Measurements from ENCODE around the gene RGL1. TPM values are rescaled to one million over a fixed set of nuclear protein-coding genes. Genes with fewer than 3 reads are reported as not detected.
A peak's percentile ranks its signal among the peaks of the same experiment; 100 is the strongest.

Gene RGL1
- total RNA-seq, 1 donor: 0.27 TPM

GRCh38 chr1:183942933-183943693, 138.2 kb downstream of the RGL1 start:
- DNase-seq (ENCODE audit: low read depth in 2 of 3, low spot score in 2 of 3): peak in 1 of 3 donors; percentile 51

GRCh38 chr1:183945428-183946319, 140.8 kb downstream of the RGL1 start:
- no peak for DNase-seq (ENCODE audit: low read depth in 2 of 3, low spot score in 2 of 3)

GRCh38 chr1:183946320-183946613, 141.3 kb downstream of the RGL1 start:
- DNase-seq (ENCODE audit: low read depth in 2 of 3, low spot score in 2 of 3): no peak

GRCh38 chr1:183947988-183948387, 143.1 kb downstream of the RGL1 start:
- no peak for DNase-seq (ENCODE audit: low read depth in 2 of 3, low spot score in 2 of 3)

GRCh38 chr1:183952101-183952500, 147.2 kb downstream of the RGL1 start:
- DNase-seq (ENCODE audit: low read depth in 2 of 3, low spot score in 2 of 3): no peak

GRCh38 chr1:183953031-183953430, 148.1 kb downstream of the RGL1 start:
- DNase-seq (ENCODE audit: low read depth in 2 of 3, low spot score in 2 of 3): no peak

- DNase-seq (ENCODE audit: low read depth in 2 of 3, low spot score in 2 of 3): no peak
Observed at GRCh38 chr1:183954496-183954895, 149.6 kb downstream of the RGL1 start.

- peak; percentile 48 to 91 (median 82) for DNase-seq (ENCODE audit: low read depth in 2 of 3, low spot score in 2 of 3)
Observed at GRCh38 chr1:183956559-183957188, 151.8 kb downstream of the RGL1 start.

GRCh38 chr1:183957216-183957830, 152.4 kb downstream of the RGL1 start:
- peak in 1 of 3 donors; percentile 21 for DNase-seq (ENCODE audit: low read depth in 2 of 3, low spot score in 2 of 3)

GRCh38 chr1:183958958-183959357, 154.0 kb downstream of the RGL1 start:
- no peak for DNase-seq (ENCODE audit: low read depth in 2 of 3, low spot score in 2 of 3)

- DNase-seq (ENCODE audit: low read depth in 2 of 3, low spot score in 2 of 3): no peak
Observed at GRCh38 chr1:183961132-183961531, 156.2 kb downstream of the RGL1 start.

- DNase-seq (ENCODE audit: low read depth in 2 of 3, low spot score in 2 of 3): no peak
Observed at GRCh38 chr1:183962903-183963302, 158.0 kb downstream of the RGL1 start.

GRCh38 chr1:183965726-183966125, 160.8 kb downstream of the RGL1 start:
- DNase-seq (ENCODE audit: low read depth in 2 of 3, low spot score in 2 of 3): no peak

- no peak for DNase-seq (ENCODE audit: low read depth in 2 of 3, low spot score in 2 of 3)
Observed at GRCh38 chr1:183966487-183966886, 161.6 kb downstream of the RGL1 start.

- DNase-seq (ENCODE audit: low read depth in 2 of 3, low spot score in 2 of 3): no peak
Observed at GRCh38 chr1:183967914-183968313, 163.0 kb downstream of the RGL1 start.

GRCh38 chr1:183968386-183968785, 163.5 kb downstream of the RGL1 start:
- no peak for DNase-seq (ENCODE audit: low read depth in 2 of 3, low spot score in 2 of 3)

- no peak for DNase-seq (ENCODE audit: low read depth in 2 of 3, low spot score in 2 of 3)
Observed at GRCh38 chr1:183970516-183971300, 165.8 kb downstream of the RGL1 start.

GRCh38 chr1:183975651-183976050, 170.7 kb downstream of the RGL1 start:
- no peak for DNase-seq (ENCODE audit: low read depth in 2 of 3, low spot score in 2 of 3)

- DNase-seq (ENCODE audit: low read depth in 2 of 3, low spot score in 2 of 3): no peak
Observed at GRCh38 chr1:183977717-183978116, 172.8 kb downstream of the RGL1 start.
